ENCODE measurements around the gene GPX2. TPM values are rescaled to one million over a fixed set of nuclear protein-coding genes. Genes with fewer than 3 reads are reported as not detected.

Gene GPX2
- total RNA-seq, 1 experiment from 2014 or later = 0.15 TPM

- H3K27ac ChIP-seq (ENCODE audit: low read length) = no peak overlapping the region
- in situ Hi-C loops (cut with HindIII; ENCODE audit: low pct_unique_long_range_greater_than_20kb, low sequenced_read_pairs) (no loop called here), intact Hi-C loops (cut with micrococcal nuclease; ENCODE audit: unreplicated experiment) (no loop called here)
- no peak overlapping the region for H3K4me3 ChIP-seq (ENCODE audit: low read depth in 2 of 2, low read length in 2 of 2)
- ATAC-seq = no peak
- ChIA-PET POLR2A (interaction anchor here (0.7 kb wide), 1 partner anchor 56 kb away, joined by 3 read pairs; no protein-coding TSS in a partner anchor), CTCF (no interaction called here)
- no peaks in the 10 kb centered on the region for H3K9me3 ChIP-seq (ENCODE audit: control insufficient read depth, insufficient read depth, low read depth, low read length)
- no TSS peak for BruUV-seq (replicated peaks)
- TF ChIP-seq, protein P1, sequence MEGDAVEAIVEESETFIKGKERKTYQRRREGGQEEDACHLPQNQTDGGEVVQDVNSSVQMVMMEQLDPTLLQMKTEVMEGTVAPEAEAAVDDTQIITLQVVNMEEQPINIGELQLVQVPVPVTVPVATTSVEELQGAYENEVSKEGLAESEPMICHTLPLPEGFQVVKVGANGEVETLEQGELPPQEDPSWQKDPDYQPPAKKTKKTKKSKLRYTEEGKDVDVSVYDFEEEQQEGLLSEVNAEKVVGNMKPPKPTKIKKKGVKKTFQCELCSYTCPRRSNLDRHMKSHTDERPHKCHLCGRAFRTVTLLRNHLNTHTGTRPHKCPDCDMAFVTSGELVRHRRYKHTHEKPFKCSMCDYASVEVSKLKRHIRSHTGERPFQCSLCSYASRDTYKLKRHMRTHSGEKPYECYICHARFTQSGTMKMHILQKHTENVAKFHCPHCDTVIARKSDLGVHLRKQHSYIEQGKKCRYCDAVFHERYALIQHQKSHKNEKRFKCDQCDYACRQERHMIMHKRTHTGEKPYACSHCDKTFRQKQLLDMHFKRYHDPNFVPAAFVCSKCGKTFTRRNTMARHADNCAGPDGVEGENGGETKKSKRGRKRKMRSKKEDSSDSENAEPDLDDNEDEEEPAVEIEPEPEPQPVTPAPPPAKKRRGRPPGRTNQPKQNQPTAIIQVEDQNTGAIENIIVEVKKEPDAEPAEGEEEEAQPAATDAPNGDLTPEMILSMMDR (IDR thresholded peaks at IDR 0.05) = no peak
- TF ChIP-seq POLR2AphosphoS5 (IDR thresholded peaks at IDR 0.05; ENCODE audit: low read depth, low read length) (no peak), SIN3A (IDR thresholded peaks at IDR 0.05; ENCODE audit: borderline replicate concordance, insufficient read depth, low read depth, low read length) (no peak), TCF7L2 (IDR thresholded peaks at IDR 0.05; ENCODE audit: low read depth, low read length) (no peak)
- TF ChIP-seq, protein P2, sequence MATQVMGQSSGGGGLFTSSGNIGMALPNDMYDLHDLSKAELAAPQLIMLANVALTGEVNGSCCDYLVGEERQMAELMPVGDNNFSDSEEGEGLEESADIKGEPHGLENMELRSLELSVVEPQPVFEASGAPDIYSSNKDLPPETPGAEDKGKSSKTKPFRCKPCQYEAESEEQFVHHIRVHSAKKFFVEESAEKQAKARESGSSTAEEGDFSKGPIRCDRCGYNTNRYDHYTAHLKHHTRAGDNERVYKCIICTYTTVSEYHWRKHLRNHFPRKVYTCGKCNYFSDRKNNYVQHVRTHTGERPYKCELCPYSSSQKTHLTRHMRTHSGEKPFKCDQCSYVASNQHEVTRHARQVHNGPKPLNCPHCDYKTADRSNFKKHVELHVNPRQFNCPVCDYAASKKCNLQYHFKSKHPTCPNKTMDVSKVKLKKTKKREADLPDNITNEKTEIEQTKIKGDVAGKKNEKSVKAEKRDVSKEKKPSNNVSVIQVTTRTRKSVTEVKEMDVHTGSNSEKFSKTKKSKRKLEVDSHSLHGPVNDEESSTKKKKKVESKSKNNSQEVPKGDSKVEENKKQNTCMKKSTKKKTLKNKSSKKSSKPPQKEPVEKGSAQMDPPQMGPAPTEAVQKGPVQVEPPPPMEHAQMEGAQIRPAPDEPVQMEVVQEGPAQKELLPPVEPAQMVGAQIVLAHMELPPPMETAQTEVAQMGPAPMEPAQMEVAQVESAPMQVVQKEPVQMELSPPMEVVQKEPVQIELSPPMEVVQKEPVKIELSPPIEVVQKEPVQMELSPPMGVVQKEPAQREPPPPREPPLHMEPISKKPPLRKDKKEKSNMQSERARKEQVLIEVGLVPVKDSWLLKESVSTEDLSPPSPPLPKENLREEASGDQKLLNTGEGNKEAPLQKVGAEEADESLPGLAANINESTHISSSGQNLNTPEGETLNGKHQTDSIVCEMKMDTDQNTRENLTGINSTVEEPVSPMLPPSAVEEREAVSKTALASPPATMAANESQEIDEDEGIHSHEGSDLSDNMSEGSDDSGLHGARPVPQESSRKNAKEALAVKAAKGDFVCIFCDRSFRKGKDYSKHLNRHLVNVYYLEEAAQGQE (IDR thresholded peaks at IDR 0.05; ENCODE audit: insufficient read depth in 1 of 2, low read depth in 2 of 2, low read length in 1 of 2) = no peak
- H3K27me3 ChIP-seq (ENCODE audit: control insufficient read depth, insufficient read depth, low read length) = no peaks in the 10 kb centered on the region
- H3K36me3 ChIP-seq (ENCODE audit: control insufficient read depth, insufficient read depth, low read length) = peaks cover 12% of the 10 kb centered on the region
- no peak for DNase-seq (ENCODE audit: low read depth, low spot score)
- H3K4me1 ChIP-seq (ENCODE audit: control insufficient read depth, insufficient read depth, low read length) = peaks cover 5% of the 10 kb centered on the region; the same call in 1 of the 2 replicates
These were observed 22.9 kb downstream of the GPX2 start for GRCh38 chr14:64919618-64920017.

GRCh38 chr14:64919215-64919614 is 23.3 kb downstream of the GPX2 start:
- DNase-seq (ENCODE audit: low read depth, low spot score) (no peak), ATAC-seq (no peak)
- POLR2A ChIA-PET = interaction anchor here (0.7 kb wide), 1 partner anchor 56 kb away, joined by 3 read pairs; no protein-coding TSS in a partner anchor
- BruUV-seq (replicated peaks) = no TSS peak
- intact Hi-C loops (cut with micrococcal nuclease; ENCODE audit: unreplicated experiment) (no loop called here), in situ Hi-C loops (cut with HindIII; ENCODE audit: low pct_unique_long_range_greater_than_20kb, low sequenced_read_pairs) (no loop called here)
- Histone ChIP-seq H3K27me3 (ENCODE audit: control insufficient read depth, insufficient read depth, low read length) (no peaks in the 10 kb centered on the region), H3K36me3 (ENCODE audit: control insufficient read depth, insufficient read depth, low read length) (peaks cover 9% of the 10 kb centered on the region), H3K27ac (ENCODE audit: low read length) (no peak overlapping the region), H3K4me1 (ENCODE audit: control insufficient read depth, insufficient read depth, low read length) (peaks cover 5% of the 10 kb centered on the region; the same call in 1 of the 2 replicates), H3K9me3 (ENCODE audit: control insufficient read depth, insufficient read depth, low read depth, low read length) (no peaks in the 10 kb centered on the region), H3K4me3 (ENCODE audit: low read depth in 2 of 2, low read length in 2 of 2) (no peak overlapping the region)
- TF ChIP-seq, protein P2 (IDR thresholded peaks at IDR 0.05; ENCODE audit: insufficient read depth in 1 of 2, low read depth in 2 of 2, low read length in 1 of 2) = no peak
- TF ChIP-seq POLR2AphosphoS5 (IDR thresholded peaks at IDR 0.05; ENCODE audit: low read depth, low read length) (no peak), SIN3A (IDR thresholded peaks at IDR 0.05; ENCODE audit: borderline replicate concordance, insufficient read depth, low read depth, low read length) (no peak), TCF7L2 (IDR thresholded peaks at IDR 0.05; ENCODE audit: low read depth, low read length) (no peak)
- TF ChIP-seq, protein P1 (IDR thresholded peaks at IDR 0.05) = no peak
- CTCF ChIA-PET = no interaction called here

Data from Panc1 (cell line).